T-helper 22 cell (primary cell): ENCODE data around the gene ANKFY1.

ENCODE experiments used
- DNase-seq: peaks from one replicate; pipeline ENCODE4 v3.0.0-alpha.2; 2020; ENCODE audit warnings: low read depth

ANKFY1 gene

DNA sequence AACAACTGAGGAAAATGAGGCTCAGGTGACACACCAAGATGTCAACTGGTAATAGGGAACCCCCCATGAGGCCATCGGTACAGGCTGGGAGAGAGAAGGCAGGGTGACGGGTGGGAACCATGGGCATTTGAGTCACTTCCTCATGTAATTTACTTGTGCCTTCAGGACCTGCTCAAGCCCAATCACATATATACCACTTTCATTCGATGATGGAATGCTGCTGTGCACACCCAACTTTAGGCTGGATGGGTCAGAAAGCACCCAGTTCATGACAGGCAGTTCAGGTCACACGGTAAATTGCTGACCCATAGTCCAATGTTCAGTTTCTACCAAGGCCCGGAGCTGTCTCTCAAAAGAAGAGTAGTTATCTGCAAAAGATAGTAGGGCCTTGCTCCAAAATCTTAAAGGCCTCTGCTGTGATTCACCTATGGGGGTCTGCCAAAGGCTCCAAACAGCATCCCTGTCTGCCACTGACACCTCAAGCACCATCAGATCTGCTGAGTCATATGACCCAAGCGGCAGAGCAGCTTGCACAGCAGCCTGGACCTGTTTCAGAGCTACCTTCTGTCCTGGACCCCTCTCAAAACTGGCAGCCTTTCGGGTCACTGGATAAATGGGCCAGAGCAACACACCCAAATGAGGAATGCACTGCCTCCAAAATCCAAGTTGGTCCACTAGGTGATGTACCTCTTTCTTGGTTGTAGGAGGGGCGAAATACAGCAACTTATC lies 145.6 kb downstream of the ANKFY1 start:
- DNase-seq: no peak

DNA sequence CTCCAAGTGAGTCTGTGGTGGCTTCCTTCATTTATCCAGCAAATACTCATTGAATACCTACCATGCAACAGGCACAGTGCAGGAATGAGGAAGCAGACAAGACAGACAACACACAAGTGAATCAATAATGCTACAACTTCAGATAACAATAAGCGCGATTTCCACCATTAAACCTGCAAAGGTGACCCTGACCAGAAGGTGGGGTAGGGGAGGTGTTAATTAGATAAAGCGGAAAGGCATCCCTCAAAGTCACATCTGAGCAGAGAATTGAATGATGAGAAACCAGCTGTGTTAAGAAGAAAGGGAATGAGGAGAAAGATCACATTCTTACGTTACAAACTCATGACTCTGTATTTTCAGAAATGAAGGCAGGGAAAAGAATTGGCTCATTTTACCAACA lies 147.3 kb downstream of the ANKFY1 start:
- DNase-seq: no peak
